OCI-LY7 (cell line): Measurements from ENCODE around the gene SAFB2.

Experiments used
- CTCF ChIP-seq: fragments of 200-600 bp; sonication (generic); conservative IDR thresholded peaks from 2 replicates; pipeline ENCODE4 v1.5.1; 2014; ENCODE audit warnings: mild to moderate bottlenecking, antibody characterized with exemption, low read length, moderate library complexity, mixed read lengths
- EZH2phosphoT487 ChIP-seq: fragments of 200-600 bp; sonication (generic); IDR thresholded peaks from 2 replicates; pipeline ENCODE4 v1.6.1; 2018; ENCODE audit warnings: low read depth, borderline replicate concordance, mild to moderate bottlenecking, mixed run types, antibody characterized with exemption, low read length, moderate library complexity, mixed read lengths

- no peak for TF ChIP-seq CTCF
- TF ChIP-seq EZH2phosphoT487, result no peak
These were observed 18.6 kb upstream of the SAFB2 start for GRCh38 chr19:5641171-5641570.
